Thymus (tissue), 11 donors: ENCODE results near the gene ACTG1. TPM values are rescaled to one million over a fixed set of nuclear protein-coding genes. Genes with fewer than 3 reads are reported as not detected.

Experiments
- DNase-seq, 9 donors: peaks; one replicate each; pipeline ENCODE4 v3.0.0-alpha.2; 2013; ENCODE audit warnings: low spot score in 9 of 9, low read depth in 6 of 9, missing footprints in 1 of 9
- H3K27ac ChIP-seq, 2 donors: one replicate each; pipeline ENCODE4 v1.5.1; 2013; ENCODE audit warnings: control low read depth in 1 of 2, low read depth in 1 of 2, low read length in 1 of 2, mild to moderate bottlenecking in 1 of 2, moderate library complexity in 1 of 2
- H3K27me3 ChIP-seq, 2 donors: one replicate each; pipeline ENCODE4 v1.5.1; 2013; ENCODE audit warnings: low read length in 1 of 2; ENCODE audit not compliant: control insufficient read depth in 2 of 2, insufficient read depth in 1 of 2
- H3K36me3 ChIP-seq, 2 donors: one replicate each; pipeline ENCODE4 v1.5.1; 2013; ENCODE audit warnings: low read length in 1 of 2, mild to moderate bottlenecking in 1 of 2, moderate library complexity in 1 of 2; ENCODE audit not compliant: control insufficient read depth in 2 of 2, insufficient read depth in 2 of 2
- H3K4me1 ChIP-seq, 2 donors: one replicate each; pipeline ENCODE4 v1.5.1; 2013; ENCODE audit warnings: low read length in 2 of 2; ENCODE audit not compliant: control insufficient read depth in 2 of 2, insufficient read depth in 2 of 2
- H3K4me3 ChIP-seq, 2 donors: one replicate each; pipeline ENCODE4 v1.5.1; 2013; ENCODE audit warnings: low read length in 2 of 2, control low read depth in 1 of 2, mild to moderate bottlenecking in 1 of 2
- H3K9me3 ChIP-seq, 2 donors: one replicate each; pipeline ENCODE4 v1.5.1; 2013; ENCODE audit warnings: low read length in 1 of 2, mild to moderate bottlenecking in 1 of 2; ENCODE audit not compliant: control insufficient read depth in 2 of 2, insufficient read depth in 1 of 2
- WGBS: extraction: QIAGEN DNeasy Blood & Tissue Kit; methylation state at CpG from one replicate; pipeline ENCODE4 v1.1.7; 2013; 5-methylcytosine and 5-hydroxymethylcytosine counted together
- polyA plus RNA-seq: library from polyadenylated mRNA; stranded (reverse); fragments of 200-250 nt; gene quantifications from one replicate; pipeline ENCODE4 v1.2.3, GENCODE V29; 2013
- total RNA-seq: library from RNA; stranded (reverse); fragments of 120-200 nt; gene quantifications from one replicate; pipeline ENCODE4 v1.2.4, GENCODE V29; 2013
- donor health status: healthy.

ACTG1 gene
- total and polyA plus RNA-seq, 2 donors, result 1,837 to 2,739 TPM

DNA sequence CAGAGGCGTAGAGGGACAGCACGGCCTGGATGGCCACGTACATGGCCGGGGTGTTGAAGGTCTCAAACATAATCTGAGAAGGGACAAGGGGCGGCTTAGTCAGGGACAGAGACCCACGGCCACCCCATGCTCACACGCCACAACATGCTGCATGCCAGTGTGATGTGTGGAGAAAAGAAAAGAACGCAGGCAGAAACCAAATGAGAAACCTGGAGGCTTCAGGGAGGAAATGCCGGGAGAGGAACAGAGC, 1.1 kb downstream of the ACTG1 start:
- Histone ChIP-seq H3K9me3 (peaks cover 0 to 7% of the 10 kb centered on the region in 2 donors), H3K4me3 (peak overlapping the region; percentile 99 to 100), H3K36me3 (peaks cover 37% of the 10 kb centered on the region in 2 donors), H3K27ac (peak overlapping the region; percentile 78 to 89), H3K4me1 (peaks cover 12 to 50% of the 10 kb centered on the region in 2 donors), H3K27me3 (peaks cover 0 to 22% of the 10 kb centered on the region in 2 donors)
- 1% methylated on average over 9 of the region's 9 CpGs for WGBS
- DNase-seq, result peak in 1 of 9 donors; percentile 46

DNA sequence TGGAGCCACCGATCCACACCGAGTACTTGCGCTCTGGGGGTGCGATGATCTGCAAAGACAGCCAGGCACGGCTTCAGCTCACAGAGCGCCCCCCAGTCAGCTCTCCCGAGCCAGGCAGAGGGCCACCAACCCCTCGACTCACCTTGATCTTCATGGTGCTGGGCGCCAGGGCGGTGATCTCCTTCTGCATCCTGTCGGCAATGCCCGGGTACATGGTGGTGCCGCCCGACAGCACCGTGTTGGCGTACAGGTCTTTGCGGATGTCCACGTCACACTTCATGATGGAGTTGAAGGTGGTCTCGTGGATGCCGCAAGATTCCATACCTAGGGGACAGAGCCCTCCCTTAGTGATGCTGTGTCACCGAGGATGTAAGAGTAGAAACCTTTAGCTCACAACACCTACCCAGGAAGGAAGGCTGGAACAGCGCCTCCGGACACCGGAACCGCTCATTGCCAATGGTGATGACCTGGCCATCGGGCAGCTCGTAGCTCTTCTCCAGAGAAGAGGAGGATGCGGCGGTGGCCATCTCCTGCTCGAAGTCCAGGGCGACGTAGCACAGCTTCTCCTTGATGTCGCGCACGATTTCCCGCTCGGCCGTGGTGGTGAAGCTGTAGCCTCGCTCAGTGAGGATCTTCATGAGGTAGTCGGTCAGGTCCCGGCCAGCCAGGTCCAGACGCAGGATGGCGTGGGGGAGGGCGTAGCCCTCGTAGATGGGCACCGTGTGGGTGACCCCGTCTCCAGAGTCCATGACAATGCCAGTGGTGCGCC, 1.6 kb downstream of the ACTG1 start:
- 1% methylated on average over 48 of the region's 48 CpGs for WGBS
- H3K4me3 ChIP-seq, result peak overlapping the region; percentile 99 to 100
- peaks cover 37% of the 10 kb centered on the region in 2 donors for H3K36me3 ChIP-seq
- H3K27me3 ChIP-seq, result peaks cover 0 to 19% of the 10 kb centered on the region in 2 donors
- DNase-seq, result peak in 2 of 9 donors; percentile 42 to 54
- H3K9me3 ChIP-seq, result peaks cover 0 to 7% of the 10 kb centered on the region in 2 donors
- H3K27ac ChIP-seq, result peak overlapping the region; percentile 78 to 89
- peaks cover 12 to 47% of the 10 kb centered on the region in 2 donors for H3K4me1 ChIP-seq

DNA sequence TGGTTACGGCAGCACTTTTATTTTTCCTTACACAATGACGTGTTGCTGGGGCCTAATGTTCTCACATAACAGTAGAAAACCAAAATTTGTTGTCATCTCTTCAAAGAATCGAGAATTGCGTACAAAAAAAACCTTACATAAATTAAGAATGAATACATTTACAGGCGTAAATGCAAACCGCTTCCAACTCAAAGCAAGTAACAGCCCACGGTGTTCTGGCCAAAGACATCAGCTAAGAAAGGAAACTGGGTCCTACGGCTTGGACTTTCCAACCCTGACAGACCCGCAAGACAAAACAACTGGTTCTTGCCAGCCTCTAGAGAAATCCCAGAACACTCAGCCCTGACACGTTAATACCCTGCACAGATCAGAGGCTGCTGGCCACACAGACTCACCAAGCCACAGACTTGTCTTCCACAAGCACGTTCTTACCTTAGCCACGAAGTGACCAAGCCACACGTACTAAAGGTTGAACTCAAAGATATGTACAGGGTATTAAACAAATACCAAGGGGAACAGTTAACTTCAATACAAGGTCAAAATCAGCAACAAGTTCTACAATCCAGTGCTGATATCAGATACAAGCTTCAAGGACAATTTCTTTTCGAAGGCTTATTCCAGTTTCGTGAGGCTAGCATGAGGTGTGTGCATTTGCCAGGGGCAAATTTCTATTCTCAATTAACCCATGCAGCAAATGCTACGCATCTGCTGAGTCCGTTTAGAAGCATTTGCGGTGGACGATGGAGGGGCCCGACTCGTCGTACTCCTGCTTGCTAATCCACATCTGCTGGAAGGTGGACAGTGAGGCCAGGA, 2.4 kb downstream of the ACTG1 start:
- Histone ChIP-seq H3K4me3 (peak overlapping the region; percentile 99 to 100), H3K27me3 (peaks cover 0 to 16% of the 10 kb centered on the region in 2 donors), H3K9me3 (peaks cover 0 to under 1% of the 10 kb centered on the region in 2 donors), H3K36me3 (peaks cover 37% of the 10 kb centered on the region in 2 donors), H3K27ac (peak overlapping the region; percentile 36 to 45), H3K4me1 (peaks cover 12 to 42% of the 10 kb centered on the region in 2 donors)
- no peak for DNase-seq
- 4% methylated on average over 22 of the region's 22 CpGs for WGBS

DNA sequence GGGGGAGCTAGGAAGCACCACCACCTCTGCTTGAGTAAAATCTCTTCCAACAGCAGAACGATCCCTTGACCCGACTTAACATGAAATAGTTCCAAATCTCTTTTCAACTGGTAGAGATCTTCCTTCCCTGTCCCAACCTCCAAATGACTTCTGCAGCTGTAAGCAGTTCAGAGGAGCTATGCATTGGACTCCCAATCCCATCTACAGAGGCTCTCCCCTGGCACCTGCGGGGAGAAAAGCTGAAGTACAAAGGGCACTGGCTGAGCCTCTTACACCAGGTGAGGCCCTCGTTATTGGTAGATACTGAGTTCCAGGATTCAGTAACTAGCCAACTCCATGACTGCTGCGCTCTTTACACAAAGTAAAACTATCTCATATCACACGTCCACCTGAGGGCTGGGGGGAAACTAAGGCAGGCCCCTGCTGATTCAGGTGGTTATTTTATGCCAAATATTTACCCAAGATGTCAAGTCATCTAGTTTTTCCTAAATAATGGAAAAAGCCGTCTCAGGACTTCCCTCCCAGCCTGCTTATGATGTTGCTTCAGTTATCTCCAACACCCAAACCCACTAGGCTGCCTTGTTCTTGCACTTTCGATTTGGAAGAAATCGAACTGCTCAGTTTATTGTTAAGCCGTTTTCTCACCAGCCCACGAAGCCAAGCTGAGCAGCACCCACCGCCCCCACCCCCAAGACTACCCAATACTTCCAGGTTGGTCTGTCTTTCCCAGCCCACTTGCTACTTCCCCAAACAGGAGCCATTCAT, 3.2 kb downstream of the ACTG1 start:
- peaks cover 0 to 18% of the 10 kb centered on the region in 2 donors for H3K27me3 ChIP-seq
- peaks cover 37% of the 10 kb centered on the region in 2 donors for H3K36me3 ChIP-seq
- no peak for DNase-seq
- no peaks in the 10 kb centered on the region for H3K9me3 ChIP-seq
- H3K4me1 ChIP-seq, result peaks cover 12 to 40% of the 10 kb centered on the region in 2 donors
- H3K27ac ChIP-seq, result peak overlapping the region; percentile 40 to 45
- WGBS, result 30% methylated on average over 12 of the region's 12 CpGs
- H3K4me3 ChIP-seq, result peak overlapping the region; percentile 99 to 100

DNA sequence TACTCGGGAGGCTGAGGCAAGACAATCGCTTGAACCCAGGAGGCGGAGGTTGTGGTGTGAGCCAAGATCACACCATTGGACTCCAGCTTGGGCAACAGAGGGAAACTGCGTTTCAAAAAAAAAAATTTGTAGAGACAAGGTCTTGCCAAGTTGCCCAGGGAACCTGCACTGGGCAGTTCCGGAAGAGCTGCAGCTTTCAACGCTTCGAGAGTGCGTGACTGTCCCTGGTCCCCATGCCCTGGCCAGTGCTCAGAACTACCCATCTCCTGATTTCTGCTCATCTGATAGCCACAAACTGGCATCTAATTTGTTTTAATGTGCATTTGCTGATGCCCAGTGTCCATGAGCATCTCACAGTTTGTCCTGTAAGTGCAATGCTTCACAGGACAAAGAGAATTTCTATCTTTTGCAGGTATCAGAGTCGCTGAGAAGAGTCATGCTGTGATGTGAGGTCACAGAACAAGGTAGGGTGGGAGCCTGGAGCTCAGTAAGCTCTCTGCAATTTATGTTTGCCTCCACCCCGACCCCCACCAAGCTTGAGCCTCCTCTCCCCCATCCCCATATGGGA, 3.9 kb downstream of the ACTG1 start:
- Histone ChIP-seq H3K27ac (peak overlapping the region in 1 of 2 donors; percentile 40), H3K27me3 (peaks cover 0 to 12% of the 10 kb centered on the region in 2 donors), H3K9me3 (no peaks in the 10 kb centered on the region), H3K4me3 (peak overlapping the region in 1 of 2 donors; percentile 99), H3K36me3 (peaks cover 37% of the 10 kb centered on the region in 2 donors), H3K4me1 (peaks cover 12 to 34% of the 10 kb centered on the region in 2 donors)
- DNase-seq, result no peak
- WGBS, result 92% methylated on average over 10 of the region's 10 CpGs

DNA sequence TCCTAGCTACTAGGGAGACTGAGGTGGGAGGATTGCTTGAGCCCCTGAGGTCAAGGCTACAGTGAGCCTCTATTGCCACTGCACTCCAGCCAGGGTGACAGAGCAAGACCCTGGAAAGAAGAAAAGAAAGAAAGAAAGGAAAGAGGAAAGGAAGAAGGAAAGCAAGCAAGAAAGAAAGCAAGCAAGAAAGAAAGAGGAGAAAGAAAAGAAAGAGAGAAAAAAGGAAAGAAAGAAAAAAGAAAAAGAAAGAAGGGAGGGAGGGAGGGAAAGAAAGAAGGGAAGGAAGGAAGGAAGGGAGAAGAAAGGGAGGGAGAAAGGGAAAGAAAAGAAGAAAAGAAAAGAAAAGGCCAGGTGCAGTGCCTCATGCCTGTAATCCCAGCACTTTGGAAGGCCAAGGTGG, 9.0 kb downstream of the ACTG1 start:
- Histone ChIP-seq H3K27me3 (peaks cover 2 to 35% of the 10 kb centered on the region in 2 donors), H3K4me1 (peaks cover 0 to 6% of the 10 kb centered on the region in 2 donors), H3K36me3 (peaks cover under 1 to 2% of the 10 kb centered on the region in 2 donors), H3K9me3 (no peaks in the 10 kb centered on the region), H3K27ac (no peak overlapping the region), H3K4me3 (no peak overlapping the region)
- no peak for DNase-seq

DNA sequence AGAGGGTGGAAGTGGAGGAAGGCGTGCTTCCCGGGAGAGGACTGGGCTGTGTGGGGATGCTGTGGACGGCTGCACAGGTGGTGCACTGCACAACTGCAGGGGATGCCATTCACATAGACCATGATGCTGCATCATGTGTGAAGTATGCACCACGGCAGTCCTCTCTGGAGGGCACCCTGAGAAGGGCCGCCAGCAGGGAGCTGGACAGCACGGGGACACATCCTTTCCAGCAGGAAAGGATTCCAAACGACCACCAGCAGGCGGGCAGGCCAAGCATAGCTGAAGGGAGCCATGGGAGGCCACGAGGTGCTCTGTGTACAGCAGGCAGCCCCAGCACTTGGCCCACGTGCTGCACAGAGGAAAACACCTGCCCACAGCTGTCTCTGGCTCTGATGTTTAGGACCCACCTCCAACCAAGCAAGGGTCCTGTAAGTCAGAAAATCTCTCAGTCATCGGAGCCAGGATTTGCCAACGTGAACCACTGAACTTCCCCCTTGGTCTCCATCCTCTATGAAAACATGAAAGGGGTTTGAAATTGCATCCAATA, 10.1 kb downstream of the ACTG1 start:
- Histone ChIP-seq H3K36me3 (no peaks in the 10 kb centered on the region), H3K4me1 (no peaks in the 10 kb centered on the region), H3K27ac (no peak overlapping the region), H3K27me3 (peaks cover 2 to 38% of the 10 kb centered on the region in 2 donors), H3K4me3 (no peak overlapping the region), H3K9me3 (no peaks in the 10 kb centered on the region)
- WGBS, result 80% methylated on average over 12 of the region's 12 CpGs
- DNase-seq, result no peak

DNA sequence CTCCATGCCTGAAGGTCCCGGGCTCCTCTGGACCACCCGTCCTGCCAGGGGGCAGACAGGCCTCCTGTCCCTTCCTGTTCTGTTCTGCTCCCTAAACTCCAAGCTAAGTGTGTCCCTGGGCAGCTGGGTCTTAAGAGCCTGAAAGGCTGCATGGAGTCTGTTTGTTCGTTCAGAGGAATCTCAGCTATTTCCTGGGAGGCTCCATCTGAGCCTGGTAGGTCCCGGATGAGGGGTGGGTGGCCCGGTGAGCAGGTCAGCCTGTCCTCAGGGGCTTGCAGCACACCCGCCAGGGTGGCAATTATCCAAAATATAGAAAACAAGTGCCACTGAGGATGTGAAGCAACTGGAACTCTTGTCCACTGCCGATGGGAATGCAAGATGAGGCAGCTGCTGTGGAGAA, 12.6 kb downstream of the ACTG1 start:
- Histone ChIP-seq H3K36me3 (no peaks in the 10 kb centered on the region), H3K27me3 (peaks cover 2 to 37% of the 10 kb centered on the region in 2 donors), H3K9me3 (no peaks in the 10 kb centered on the region), H3K27ac (no peak overlapping the region), H3K4me1 (peaks cover 0 to 1% of the 10 kb centered on the region in 2 donors), H3K4me3 (no peak overlapping the region)
- 86% methylated on average over 7 of the region's 7 CpGs for WGBS
- DNase-seq, result no peak
